CD4-positive, CD25-positive, alpha-beta regulatory T cell (primary cell): ENCODE data around the gene RINL. TPM values are rescaled to one million over a fixed set of nuclear protein-coding genes. Genes with fewer than 3 reads are reported as not detected.

Source experiments
- polyA plus RNA-seq, 4 donors: library from polyadenylated mRNA; unstranded; fragments of 300-500 nt; fragmentation: Illumina TruSeq; gene quantifications; one replicate each; pipeline ENCODE4 v1.2.3, GENCODE V29; 2021
- total RNA-seq: library from RNA; stranded (reverse); gene quantifications from one replicate; pipeline ENCODE4 v1.2.3, GENCODE V29; 2022

Gene RINL
- total and polyA plus RNA-seq, 5 donors from 2014 or later: 30.1 to 48.9 (median 38.5) TPM

Other genes with a start within 250 kb of the RINL start
- 323 TPM for gene ACTN4, start 230.6 kb downstream of the RINL start, total RNA-seq
- gene ACTN4, start 230.6 kb downstream of the RINL start, polyA plus RNA-seq: 10 to 100 TPM; 11.2 to 22.2 (median 15.7) TPM
- gene CAPN12, start 133.8 kb downstream of the RINL start, total RNA-seq: 6.1 TPM
- 1 to 10 TPM; 1.0 to 2.6 (median 1.9) TPM for gene CAPN12, start 133.8 kb downstream of the RINL start, polyA plus RNA-seq
- gene LGALS7, start 104.8 kb downstream of the RINL start, total RNA-seq: not detected
- not detected for gene LGALS7, start 104.8 kb downstream of the RINL start, polyA plus RNA-seq
- gene LGALS7B, start 89.1 kb downstream of the RINL start, total RNA-seq: not detected
- not detected for gene LGALS7B, start 89.1 kb downstream of the RINL start, polyA plus RNA-seq
- gene LGALS4, start 65.3 kb downstream of the RINL start, total RNA-seq: 2.1 TPM
- under 1 TPM in 1 of 4 donors, not detected in 3; 0.10 TPM for gene LGALS4, start 65.3 kb downstream of the RINL start, polyA plus RNA-seq
- gene ECH1, start 46.5 kb downstream of the RINL start, total RNA-seq: 95.2 TPM
- gene ECH1, start 46.5 kb downstream of the RINL start, polyA plus RNA-seq: 100 to 1,000 TPM; 248 to 308 (median 277) TPM
- gene HNRNPL, start 28.3 kb downstream of the RINL start, total RNA-seq: 503 TPM
- 10 to 100 TPM; 66.3 to 93.6 (median 85.5) TPM for gene HNRNPL, start 28.3 kb downstream of the RINL start, polyA plus RNA-seq
- 78.4 TPM for gene SIRT2, start 21.3 kb upstream of the RINL start, total RNA-seq
- gene SIRT2, start 21.3 kb upstream of the RINL start, polyA plus RNA-seq: 10 to 100 TPM; 33.8 to 52.0 (median 44.3) TPM
- gene NFKBIB, start 21.7 kb upstream of the RINL start, total RNA-seq: 57.7 TPM
- gene NFKBIB, start 21.7 kb upstream of the RINL start, polyA plus RNA-seq: 10 to 100 TPM in 3 of 4 donors, 1 to 10 TPM in 1; 9.0 to 18.9 (median 11.9) TPM
- gene CCER2, start 33.9 kb upstream of the RINL start, total RNA-seq: 0.91 TPM
- gene CCER2, start 33.9 kb upstream of the RINL start, polyA plus RNA-seq: not detected
- gene SARS2, start 52.5 kb upstream of the RINL start, total RNA-seq: 16.1 TPM
- gene SARS2, start 52.5 kb upstream of the RINL start, polyA plus RNA-seq: 10 to 100 TPM; 13.1 to 15.6 (median 15.0) TPM
- 19.8 TPM for gene MRPS12, start 52.7 kb upstream of the RINL start, total RNA-seq
- gene MRPS12, start 52.7 kb upstream of the RINL start, polyA plus RNA-seq: 100 to 1,000 TPM in 3 of 4 donors, 10 to 100 TPM in 1; 97.2 to 114 (median 108) TPM
- gene FBXO17, start 97.5 kb upstream of the RINL start, total RNA-seq: not detected
- gene FBXO17, start 97.5 kb upstream of the RINL start, polyA plus RNA-seq: under 1 TPM in 2 of 4 donors, not detected in 2; 0.14 to 0.30 TPM
- gene FBXO27, start 154.3 kb upstream of the RINL start, total RNA-seq: 0.35 TPM
- under 1 TPM in 3 of 4 donors, not detected in 1; 0.16 to 0.34 (median 0.22) TPM for gene FBXO27, start 154.3 kb upstream of the RINL start, polyA plus RNA-seq
- gene ACP7, start 206.1 kb upstream of the RINL start, total RNA-seq: not detected
- not detected for gene ACP7, start 206.1 kb upstream of the RINL start, polyA plus RNA-seq
- 10.9 TPM for gene PAK4, start 247.5 kb upstream of the RINL start, total RNA-seq
- gene PAK4, start 247.5 kb upstream of the RINL start, polyA plus RNA-seq: 1 to 10 TPM in 3 of 4 donors, under 1 TPM in 1; 0.87 to 2.0 (median 1.5) TPM